CD8-positive, alpha-beta memory T cell (primary cell): ENCODE measurements around the gene MYO5C. TPM values are rescaled to one million over a fixed set of nuclear protein-coding genes. Genes with fewer than 3 reads are reported as not detected.

Experiments
- CTCF ChIA-PET: fragments of 350-600 bp; sonication (Branson Sonifier 250); formaldehyde crosslinking; loops from one replicate; lab custom pipeline; 2021; ENCODE audit warnings: antibody characterized with exemption; lab: Charles Lee
- POLR2A ChIA-PET: fragments of 350-600 bp; sonication (Branson Sonifier 250); formaldehyde crosslinking; loops from one replicate; lab custom pipeline; 2021; ENCODE audit warnings: antibody characterized with exemption; lab: Charles Lee
- DNase-seq, 5 donors: peaks; one replicate each; pipeline versions ENCODE4 v3.0.0 to v3.0.0-alpha.2; 2020 to 2022; ENCODE audit warnings: mixed read lengths in 1 of 5
- H3K27ac ChIP-seq: one replicate; pipeline ENCODE4 v1.7.0; 2013; ENCODE audit warnings: low read depth, mild to moderate bottlenecking, low read length, moderate library complexity
- H3K27me3 ChIP-seq: 2 replicates; pipeline ENCODE4 v1.7.0; 2013; ENCODE audit warnings: low read length, mild to moderate bottlenecking; ENCODE audit not compliant: insufficient read depth, poor library complexity, severe bottlenecking
- H3K36me3 ChIP-seq: 2 replicates; pipeline ENCODE4 v1.7.0; 2013; ENCODE audit warnings: mild to moderate bottlenecking, low read length, moderate library complexity; ENCODE audit not compliant: insufficient read depth
- H3K4me1 ChIP-seq: 2 replicates; pipeline ENCODE4 v1.7.0; 2013; ENCODE audit warnings: mild to moderate bottlenecking, low read length, moderate library complexity; ENCODE audit not compliant: insufficient read depth
- H3K4me3 ChIP-seq: 2 replicates; pipeline ENCODE4 v1.7.0; 2013; ENCODE audit warnings: mild to moderate bottlenecking, low read length
- H3K9me3 ChIP-seq: 2 replicates; pipeline ENCODE4 v1.7.0; 2013; ENCODE audit warnings: mild to moderate bottlenecking, low read length
- H3K27ac Mint-ChIP-seq, 8 donors: one replicate each; pipeline ENCODE4 v1.8.0; 2020 to 2021; ENCODE audit warnings: mixed read lengths in 8 of 8, mild to moderate bottlenecking in 6 of 8, inconsistent platforms in 3 of 8, moderate library complexity in 3 of 8
- H3K27me3 Mint-ChIP-seq, 2 donors: one replicate each; pipeline ENCODE4 v1.8.0; 2020 to 2021; ENCODE audit warnings: mixed read lengths in 2 of 2, mild to moderate bottlenecking in 1 of 2, moderate library complexity in 1 of 2
- H3K36me3 Mint-ChIP-seq, 3 donors: one replicate each; pipeline ENCODE4 v1.8.0; 2020 to 2021; ENCODE audit warnings: mixed read lengths in 3 of 3, inconsistent platforms in 1 of 3, mild to moderate bottlenecking in 1 of 3
- H3K4me1 Mint-ChIP-seq, 3 donors: one replicate each; pipeline ENCODE4 v1.8.0; 2020 to 2021; ENCODE audit warnings: mixed read lengths in 3 of 3, inconsistent platforms in 1 of 3, mild to moderate bottlenecking in 1 of 3
- H3K4me3 Mint-ChIP-seq, 7 donors: one replicate each; pipeline ENCODE4 v1.8.0; 2020 to 2021; ENCODE audit warnings: mixed read lengths in 7 of 7, mild to moderate bottlenecking in 6 of 7, moderate library complexity in 4 of 7, inconsistent platforms in 2 of 7
- H3K9me3 Mint-ChIP-seq, 5 donors: one replicate each; pipeline ENCODE4 v1.8.0; 2020 to 2022; ENCODE audit warnings: mixed read lengths in 5 of 5, mild to moderate bottlenecking in 3 of 5, moderate library complexity in 2 of 5, inconsistent platforms in 1 of 5
- polyA plus RNA-seq: library from polyadenylated mRNA; unstranded; fragments of 300-500 nt; fragmentation: Illumina TruSeq; gene quantifications from one replicate; pipeline ENCODE4 v1.2.3, GENCODE V29; 2021
- total RNA-seq, 2 experiments: library from RNA; stranded (reverse); gene quantifications; one replicate each; pipeline ENCODE4 v1.2.3, GENCODE V29; 2021

MYO5C gene
- total and polyA plus RNA-seq, 3 experiments from 2014 or later, result 0.18 to 0.48 (median 0.33) TPM

DNA sequence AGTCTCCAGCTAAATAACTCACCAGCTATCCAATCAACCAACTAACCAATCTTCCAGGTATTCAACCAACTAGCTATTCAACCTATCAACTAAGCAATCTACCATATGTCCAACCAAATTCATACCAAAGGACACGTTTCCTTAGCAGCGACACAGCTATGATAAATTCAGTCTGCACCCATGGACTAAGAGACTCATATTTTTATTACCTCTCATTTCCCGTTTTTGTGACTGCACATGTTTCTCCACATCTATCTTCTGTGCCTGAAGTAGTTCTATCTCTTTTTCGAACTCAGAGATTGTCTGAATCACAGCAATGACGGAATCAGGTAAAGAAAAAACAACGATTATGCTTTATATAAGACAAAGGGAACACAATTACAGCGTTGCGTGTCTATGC lies 70.4 kb downstream of the MYO5C start:
- no peaks in the 10 kb centered on the region for H3K36me3 ChIP-seq
- no peak overlapping the region for H3K27ac ChIP-seq
- no peaks in the 10 kb centered on the region for H3K9me3 ChIP-seq
- Mint-ChIP-seq H3K4me1 (peaks cover 21 to 38% (median 34%) of the 10 kb centered on the region in 3 donors), H3K27me3 (no peaks in the 10 kb centered on the region), H3K9me3 (no peaks in the 10 kb centered on the region), H3K36me3 (peaks cover 0 to 8% (median 0%) of the 10 kb centered on the region in 3 donors), H3K27ac (peak overlapping the region in 1 of 8 donors; percentile 5), H3K4me3 (no peak overlapping the region)
- ChIA-PET CTCF (interaction anchor here (1.1 to 4.1 kb wide), 4 partner anchors 17 to 72 kb away, joined by 3 to 26 read pairs (median 8); no protein-coding TSS in a partner anchor), POLR2A (interaction anchor here (0.7 to 2.1 kb wide), 3 partner anchors 11 to 246 kb away, joined by 4 to 8 read pairs (median 6); no protein-coding TSS in a partner anchor)
- H3K27me3 ChIP-seq, result no peaks in the 10 kb centered on the region
- peaks cover 22% of the 10 kb centered on the region for H3K4me1 ChIP-seq
- DNase-seq, result no peak
- H3K4me3 ChIP-seq, result no peak overlapping the region

DNA sequence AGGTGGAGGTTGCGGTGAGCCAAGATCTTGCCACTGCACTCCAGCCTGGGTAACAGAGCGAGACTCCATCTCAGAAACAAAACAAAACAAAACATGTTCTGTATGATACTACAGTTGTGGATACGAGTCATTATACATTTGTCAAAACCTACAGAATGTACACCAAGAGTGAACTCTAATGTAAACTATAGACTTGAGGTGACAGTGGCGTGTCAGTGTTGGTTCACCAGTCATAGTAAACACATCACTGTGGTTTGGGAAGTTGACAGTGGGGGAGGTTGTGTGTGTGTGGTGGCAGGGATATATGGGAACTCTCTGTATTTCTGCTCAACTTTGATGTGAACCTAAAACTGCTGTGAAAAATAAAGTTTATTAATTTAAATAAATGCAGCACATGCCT lies 71.4 kb downstream of the MYO5C start:
- no peaks in the 10 kb centered on the region for H3K36me3 ChIP-seq
- CTCF ChIA-PET, result interaction anchor here (0.7 to 4.1 kb wide), 3 partner anchors 16 to 84 kb away, joined by 3 to 26 read pairs (median 13); no protein-coding TSS in a partner anchor
- peaks cover 0 to 8% (median 0%) of the 10 kb centered on the region in 3 donors for H3K36me3 Mint-ChIP-seq
- POLR2A ChIA-PET, result no interaction called here
- H3K4me1 Mint-ChIP-seq, result peaks cover 21 to 38% (median 34%) of the 10 kb centered on the region in 3 donors
- no peaks in the 10 kb centered on the region for H3K9me3 Mint-ChIP-seq
- H3K9me3 ChIP-seq, result no peaks in the 10 kb centered on the region
- H3K4me3 ChIP-seq, result no peak overlapping the region
- no peak for DNase-seq
- H3K27me3 Mint-ChIP-seq, result no peaks in the 10 kb centered on the region
- H3K4me3 Mint-ChIP-seq, result no peak overlapping the region
- peaks cover 24% of the 10 kb centered on the region for H3K4me1 ChIP-seq
- no peaks in the 10 kb centered on the region for H3K27me3 ChIP-seq
- H3K27ac ChIP-seq, result no peak overlapping the region
- peak overlapping the region in 1 of 8 donors; percentile 1 for H3K27ac Mint-ChIP-seq

DNA sequence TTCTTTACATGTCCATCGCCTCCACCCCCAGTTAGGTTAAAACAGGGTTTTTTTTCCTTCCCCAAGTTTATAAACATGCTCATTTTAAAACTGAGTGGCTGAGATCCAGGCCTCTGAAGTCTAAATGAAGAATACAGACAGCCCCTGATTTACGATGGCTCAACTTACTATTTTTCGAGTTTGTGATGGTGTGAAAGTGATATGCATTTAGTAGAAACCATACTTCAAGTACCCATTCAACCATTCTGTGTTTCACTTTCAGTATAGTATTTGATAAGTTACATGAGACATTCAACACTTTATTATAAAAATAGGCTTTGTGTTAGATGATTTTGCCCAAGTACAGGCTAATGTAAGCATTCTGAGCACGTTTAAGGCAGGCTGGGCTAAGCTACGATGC lies 73.9 kb downstream of the MYO5C start:
- H3K4me1 Mint-ChIP-seq, result peaks cover 21 to 39% (median 34%) of the 10 kb centered on the region in 3 donors
- H3K27me3 Mint-ChIP-seq, result no peaks in the 10 kb centered on the region
- no peaks in the 10 kb centered on the region for H3K9me3 Mint-ChIP-seq
- no peaks in the 10 kb centered on the region for H3K9me3 ChIP-seq
- DNase-seq, result peak in 1 of 5 donors; percentile 13
- no peaks in the 10 kb centered on the region for H3K36me3 ChIP-seq
- POLR2A ChIA-PET, result interaction anchor here (2.5 kb wide), 1 partner anchor 42 kb away, joined by 24 read pairs; no protein-coding TSS in a partner anchor
- peak overlapping the region; percentile 15 for H3K27ac ChIP-seq
- H3K4me3 Mint-ChIP-seq, result peak overlapping the region; percentile 83 to 94 (median 88)
- peak overlapping the region; percentile 49 for H3K4me3 ChIP-seq
- peak overlapping the region; percentile 75 to 97 (median 93) for H3K27ac Mint-ChIP-seq
- CTCF ChIA-PET, result interaction anchor here (1.2 to 2.3 kb wide), 4 partner anchors 13 to 43 kb away, joined by 3 to 13 read pairs (median 5); no protein-coding TSS in a partner anchor
- peaks cover 24% of the 10 kb centered on the region for H3K4me1 ChIP-seq
- H3K27me3 ChIP-seq, result no peaks in the 10 kb centered on the region
- peaks cover 0 to 6% (median 0%) of the 10 kb centered on the region in 3 donors for H3K36me3 Mint-ChIP-seq

DNA sequence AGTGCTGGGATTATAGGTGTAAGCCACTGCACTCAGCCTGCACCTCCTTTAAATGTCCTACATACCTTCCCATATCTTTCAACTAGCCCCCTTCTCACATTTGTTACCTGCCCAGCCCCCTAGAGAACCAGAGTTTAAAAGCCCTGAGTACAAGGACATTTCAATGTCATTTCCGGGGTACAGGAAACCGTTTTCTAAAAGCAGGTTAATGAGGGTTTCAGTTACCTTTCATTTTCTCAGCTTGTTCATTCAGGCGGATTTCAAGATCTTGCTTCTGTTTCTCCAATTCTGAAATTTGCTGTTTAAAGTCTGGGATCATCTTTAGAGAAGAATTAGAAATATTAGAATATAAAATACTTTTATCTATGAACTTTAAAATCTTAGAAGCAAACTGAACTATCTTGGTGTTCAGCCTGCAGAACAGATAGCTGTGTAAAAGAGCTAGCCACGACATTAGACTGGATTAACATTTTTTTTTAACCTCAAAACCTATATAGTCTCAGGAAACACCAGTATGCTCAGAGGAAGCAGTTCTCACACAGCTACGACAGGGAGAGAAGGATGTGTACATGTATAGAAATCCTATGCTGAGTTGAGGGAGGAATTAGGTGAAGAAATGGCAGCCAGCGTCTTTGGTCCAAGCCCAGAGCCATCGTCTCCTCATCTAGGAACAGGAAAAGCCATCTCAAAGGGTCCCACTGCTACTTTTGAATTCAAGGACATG lies 74.5 kb downstream of the MYO5C start:
- Mint-ChIP-seq H3K4me1 (peaks cover 21 to 39% (median 34%) of the 10 kb centered on the region in 3 donors), H3K9me3 (no peaks in the 10 kb centered on the region), H3K4me3 (peak overlapping the region; percentile 83 to 94 (median 88)), H3K27ac (peak overlapping the region; percentile 75 to 98 (median 93)), H3K36me3 (peaks cover 0 to 6% (median 0%) of the 10 kb centered on the region in 3 donors), H3K27me3 (no peaks in the 10 kb centered on the region)
- Histone ChIP-seq H3K4me3 (peak overlapping the region; percentile 49), H3K27me3 (no peaks in the 10 kb centered on the region), H3K9me3 (no peaks in the 10 kb centered on the region), H3K4me1 (peaks cover 24% of the 10 kb centered on the region), H3K27ac (peak overlapping the region; percentile 15), H3K36me3 (no peaks in the 10 kb centered on the region)
- CTCF ChIA-PET, result interaction anchor here (1.0 to 2.3 kb wide), 5 partner anchors 12 to 58 kb away, joined by 3 to 13 read pairs (median 4); no protein-coding TSS in a partner anchor
- POLR2A ChIA-PET, result interaction anchor here (2.5 kb wide), 1 partner anchor 41 kb away, joined by 24 read pairs; no protein-coding TSS in a partner anchor
- DNase-seq, result peak in 1 of 5 donors; percentile 15

DNA sequence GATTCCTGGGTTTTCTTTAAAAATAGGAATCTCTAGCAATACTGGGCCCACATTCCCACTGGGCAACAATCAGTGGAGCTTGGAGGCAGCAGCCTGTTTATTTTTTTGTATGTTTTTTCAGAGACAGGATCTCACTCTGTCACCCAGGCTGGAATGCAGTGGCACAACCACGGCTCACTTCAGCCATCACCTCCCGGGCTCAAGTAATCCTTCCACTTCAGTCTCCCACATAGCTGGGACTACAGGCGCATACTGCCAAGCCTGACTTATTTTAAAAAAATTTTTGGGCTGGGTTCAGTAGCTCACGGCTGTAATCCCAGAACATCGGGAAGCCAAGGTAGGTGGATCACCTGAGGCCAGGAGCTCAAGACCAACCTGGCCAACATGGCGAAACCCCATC lies 75.4 kb downstream of the MYO5C start:
- CTCF ChIA-PET, result interaction anchor here (0.7 to 2.3 kb wide), 4 partner anchors 11 to 57 kb away, joined by 3 to 13 read pairs (median 4); no protein-coding TSS in a partner anchor
- Histone ChIP-seq H3K4me3 (no peak overlapping the region), H3K27ac (no peak overlapping the region), H3K36me3 (no peaks in the 10 kb centered on the region), H3K9me3 (no peaks in the 10 kb centered on the region), H3K27me3 (no peaks in the 10 kb centered on the region), H3K4me1 (peaks cover 24% of the 10 kb centered on the region)
- Mint-ChIP-seq H3K4me1 (peaks cover 21 to 39% (median 34%) of the 10 kb centered on the region in 3 donors), H3K4me3 (no peak overlapping the region), H3K9me3 (no peaks in the 10 kb centered on the region), H3K27ac (peak overlapping the region in 1 of 8 donors; percentile 95), H3K36me3 (peaks cover 0 to 6% (median 0%) of the 10 kb centered on the region in 3 donors), H3K27me3 (no peaks in the 10 kb centered on the region)
- POLR2A ChIA-PET, result interaction anchor here (2.5 kb wide), 1 partner anchor 41 kb away, joined by 24 read pairs; no protein-coding TSS in a partner anchor
- DNase-seq, result no peak

DNA sequence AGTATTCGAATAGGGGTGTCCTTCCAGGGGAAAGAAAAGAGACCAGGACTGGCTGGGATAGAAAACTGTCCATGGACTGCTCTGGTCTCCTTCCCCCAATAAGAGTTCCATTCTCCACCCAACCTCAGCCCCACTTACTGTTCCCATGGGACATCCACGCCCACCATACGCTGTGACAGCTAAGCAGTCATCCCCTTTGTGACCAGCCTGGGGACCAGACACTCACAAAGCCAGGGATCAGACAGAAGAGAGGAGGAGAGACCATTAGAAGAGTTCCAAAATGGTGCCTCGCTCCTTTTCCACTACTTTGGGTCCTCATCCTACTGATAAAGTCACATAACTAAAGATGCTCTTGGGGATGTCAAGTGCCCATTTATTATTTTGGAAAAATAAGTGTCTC lies 76.8 kb downstream of the MYO5C start:
- no peaks in the 10 kb centered on the region for H3K27me3 Mint-ChIP-seq
- DNase-seq, result no peak
- no peak overlapping the region for H3K27ac ChIP-seq
- H3K4me3 ChIP-seq, result no peak overlapping the region
- peaks cover 24% of the 10 kb centered on the region for H3K4me1 ChIP-seq
- ChIA-PET CTCF (no interaction called here), POLR2A (interaction anchor here (0.7 kb wide), 1 partner anchor 35 kb away, joined by 4 read pairs; no protein-coding TSS in a partner anchor)
- no peaks in the 10 kb centered on the region for H3K9me3 ChIP-seq
- no peaks in the 10 kb centered on the region for H3K9me3 Mint-ChIP-seq
- H3K36me3 Mint-ChIP-seq, result peaks cover 0 to 6% (median 3%) of the 10 kb centered on the region in 3 donors
- peak overlapping the region in 3 of 8 donors; percentile 9 to 43 (median 32) for H3K27ac Mint-ChIP-seq
- H3K27me3 ChIP-seq, result no peaks in the 10 kb centered on the region
- no peaks in the 10 kb centered on the region for H3K36me3 ChIP-seq
- peak overlapping the region in 1 of 7 donors; percentile 34 for H3K4me3 Mint-ChIP-seq
- peaks cover 21 to 36% (median 31%) of the 10 kb centered on the region in 3 donors for H3K4me1 Mint-ChIP-seq

DNA sequence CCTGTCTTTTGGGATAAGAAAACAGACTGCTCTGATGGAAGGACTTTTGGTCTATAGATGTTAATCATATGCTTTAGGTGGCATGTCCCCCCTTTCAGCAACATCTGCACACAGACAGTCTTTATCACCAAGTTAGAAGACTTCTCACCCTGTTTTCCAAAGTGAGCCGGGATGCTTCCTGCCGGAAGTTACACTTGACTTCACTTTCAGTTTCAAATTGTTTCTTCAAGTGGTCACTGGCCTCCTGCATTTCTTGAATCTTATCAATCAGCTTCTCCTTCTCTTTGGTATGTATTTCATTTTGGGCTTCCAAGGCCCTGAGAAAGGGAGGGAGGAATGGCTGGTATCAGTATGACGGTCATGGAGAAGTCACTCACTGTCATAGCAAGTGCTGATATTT lies 77.2 kb downstream of the MYO5C start:
- H3K36me3 Mint-ChIP-seq, result peaks cover 0 to 6% (median 6%) of the 10 kb centered on the region in 3 donors
- Histone ChIP-seq H3K27ac (no peak overlapping the region), H3K4me3 (no peak overlapping the region), H3K36me3 (no peaks in the 10 kb centered on the region), H3K27me3 (no peaks in the 10 kb centered on the region), H3K4me1 (peaks cover 24% of the 10 kb centered on the region), H3K9me3 (no peaks in the 10 kb centered on the region)
- H3K9me3 Mint-ChIP-seq, result no peaks in the 10 kb centered on the region
- no peak for DNase-seq
- peak overlapping the region in 1 of 7 donors; percentile 38 for H3K4me3 Mint-ChIP-seq
- ChIA-PET CTCF (interaction anchor here (2.3 kb wide), 1 partner anchor 9 kb away, joined by 12 read pairs; no protein-coding TSS in a partner anchor), POLR2A (interaction anchor here (0.7 kb wide), 1 partner anchor 34 kb away, joined by 4 read pairs; no protein-coding TSS in a partner anchor)
- no peaks in the 10 kb centered on the region for H3K27me3 Mint-ChIP-seq
- H3K4me1 Mint-ChIP-seq, result peaks cover 21 to 34% (median 28%) of the 10 kb centered on the region in 3 donors
- H3K27ac Mint-ChIP-seq, result peak overlapping the region in 4 of 8 donors; percentile 9 to 83 (median 22)
